KMS-11 (cell line): ENCODE measurements around the gene REPS2.

Source experiments
- H2AFZ ChIP-seq: fragments of 200-600 bp; sonication (generic); 2 replicates; pipeline ENCODE4 v1.6.1; 2016; ENCODE audit warnings: antibody characterized with exemption, mixed run types, low read depth
- H3K27ac ChIP-seq: fragments of 200-600 bp; sonication (generic); 2 replicates; pipeline ENCODE4 v1.6.1; 2016; ENCODE audit warnings: mild to moderate bottlenecking, mixed run types
- H3K27me3 ChIP-seq: fragments of 200-600 bp; sonication (generic); 2 replicates; pipeline ENCODE4 v1.6.1; 2017; ENCODE audit warnings: mild to moderate bottlenecking, low read depth, mixed run types, moderate library complexity; ENCODE audit not compliant: insufficient read depth
- H3K36me3 ChIP-seq: fragments of 200-600 bp; sonication (generic); 2 replicates; pipeline ENCODE4 v1.6.1; 2017; ENCODE audit warnings: mild to moderate bottlenecking, mixed run types; ENCODE audit not compliant: insufficient read depth
- H3K4me1 ChIP-seq: fragments of 200-600 bp; sonication (generic); 2 replicates; pipeline ENCODE4 v1.6.1; 2016; ENCODE audit warnings: mild to moderate bottlenecking, low read depth, mixed run types; ENCODE audit not compliant: poor library complexity, severe bottlenecking
- H3K4me2 ChIP-seq: fragments of 200-600 bp; sonication (generic); 2 replicates; pipeline ENCODE4 v1.7.0; 2016; ENCODE audit warnings: mild to moderate bottlenecking, mixed run types
- H3K4me3 ChIP-seq: fragments of 200-600 bp; sonication (generic); IDR thresholded peaks from 2 replicates; pipeline ENCODE4 v1.6.1; 2017; ENCODE audit warnings: low read depth, low read length, mixed read lengths; ENCODE audit not compliant: insufficient read depth
- H3K79me2 ChIP-seq: fragments of 200-600 bp; sonication (generic); 2 replicates; pipeline ENCODE4 v1.6.1; 2016; ENCODE audit warnings: low read depth, mixed run types; ENCODE audit not compliant: insufficient read depth
- H3K9ac ChIP-seq: fragments of 200-600 bp; sonication (generic); 2 replicates; pipeline ENCODE4 v1.6.1; 2016; ENCODE audit warnings: mild to moderate bottlenecking, mixed run types
- H4K20me1 ChIP-seq: fragments of 200-600 bp; sonication (generic); 2 replicates; pipeline ENCODE4 v1.6.1; 2016; ENCODE audit warnings: mild to moderate bottlenecking, mixed run types; ENCODE audit not compliant: insufficient read depth
- TF ChIP-seq, protein P1 (sequence below): fragments of 200-600 bp; sonication (generic); conservative IDR thresholded peaks from 2 replicates; pipeline ENCODE4 v1.6.1; 2017; ENCODE audit warnings: low read depth, mild to moderate bottlenecking, antibody characterized with exemption, low read length, moderate library complexity, mixed read lengths

Gene REPS2

DNA sequence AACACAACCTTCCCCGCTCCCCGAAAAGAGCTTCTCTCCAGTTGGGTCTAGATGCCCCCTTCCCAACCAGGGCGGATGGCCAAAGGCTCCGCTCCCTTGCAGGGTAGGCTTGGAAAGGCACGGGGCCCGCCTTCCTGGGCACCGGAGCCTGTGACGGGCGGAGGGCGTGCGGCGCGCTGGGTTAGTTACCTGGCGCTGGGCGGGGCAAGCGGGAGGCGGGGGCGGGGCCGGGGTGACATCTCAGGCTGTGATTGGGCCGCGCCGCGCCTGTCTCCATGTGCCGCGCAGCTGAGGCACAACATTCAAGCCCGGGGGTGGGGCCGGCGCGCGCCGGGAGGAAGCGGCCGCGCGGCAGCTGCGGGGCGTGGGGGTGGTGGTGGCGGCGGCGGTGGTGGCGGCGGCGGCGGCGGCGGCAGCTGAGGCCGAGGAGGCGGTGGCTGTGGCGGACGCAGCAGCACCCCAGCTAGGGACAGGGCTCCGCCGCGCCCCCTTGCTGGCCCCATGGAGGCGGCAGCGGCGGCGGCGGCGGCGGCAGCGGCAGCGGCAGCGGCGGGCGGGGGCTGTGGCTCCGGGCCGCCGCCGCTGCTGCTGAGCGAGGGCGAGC is at the start of gene REPS2:
Gene REPS2 (plus strand): TSS at position 298 of the 604 bp plus-strand sequence. CDS start 204 bp downstream, at position 502.
- Histone ChIP-seq H3K27me3 (no peaks in the 10 kb centered on the region), H3K79me2 (no peaks in the 10 kb centered on the region), H3K36me3 (no peaks in the 10 kb centered on the region), H3K4me3 (no peak within 1 kb of the TSS), H3K4me2 (peak within 1 kb of the TSS; percentile 68), H4K20me1 (no peaks in the 10 kb centered on the region), H2AFZ (peak within 1 kb of the TSS; percentile 78), H3K4me1 (peaks cover 15% of the 10 kb centered on the region), H3K27ac (no peak within 1 kb of the TSS), H3K9ac (no peak within 1 kb of the TSS; the same call in 1 of the 2 replicates)
- TF ChIP-seq, protein P1, sequence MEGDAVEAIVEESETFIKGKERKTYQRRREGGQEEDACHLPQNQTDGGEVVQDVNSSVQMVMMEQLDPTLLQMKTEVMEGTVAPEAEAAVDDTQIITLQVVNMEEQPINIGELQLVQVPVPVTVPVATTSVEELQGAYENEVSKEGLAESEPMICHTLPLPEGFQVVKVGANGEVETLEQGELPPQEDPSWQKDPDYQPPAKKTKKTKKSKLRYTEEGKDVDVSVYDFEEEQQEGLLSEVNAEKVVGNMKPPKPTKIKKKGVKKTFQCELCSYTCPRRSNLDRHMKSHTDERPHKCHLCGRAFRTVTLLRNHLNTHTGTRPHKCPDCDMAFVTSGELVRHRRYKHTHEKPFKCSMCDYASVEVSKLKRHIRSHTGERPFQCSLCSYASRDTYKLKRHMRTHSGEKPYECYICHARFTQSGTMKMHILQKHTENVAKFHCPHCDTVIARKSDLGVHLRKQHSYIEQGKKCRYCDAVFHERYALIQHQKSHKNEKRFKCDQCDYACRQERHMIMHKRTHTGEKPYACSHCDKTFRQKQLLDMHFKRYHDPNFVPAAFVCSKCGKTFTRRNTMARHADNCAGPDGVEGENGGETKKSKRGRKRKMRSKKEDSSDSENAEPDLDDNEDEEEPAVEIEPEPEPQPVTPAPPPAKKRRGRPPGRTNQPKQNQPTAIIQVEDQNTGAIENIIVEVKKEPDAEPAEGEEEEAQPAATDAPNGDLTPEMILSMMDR: no peak

DNA sequence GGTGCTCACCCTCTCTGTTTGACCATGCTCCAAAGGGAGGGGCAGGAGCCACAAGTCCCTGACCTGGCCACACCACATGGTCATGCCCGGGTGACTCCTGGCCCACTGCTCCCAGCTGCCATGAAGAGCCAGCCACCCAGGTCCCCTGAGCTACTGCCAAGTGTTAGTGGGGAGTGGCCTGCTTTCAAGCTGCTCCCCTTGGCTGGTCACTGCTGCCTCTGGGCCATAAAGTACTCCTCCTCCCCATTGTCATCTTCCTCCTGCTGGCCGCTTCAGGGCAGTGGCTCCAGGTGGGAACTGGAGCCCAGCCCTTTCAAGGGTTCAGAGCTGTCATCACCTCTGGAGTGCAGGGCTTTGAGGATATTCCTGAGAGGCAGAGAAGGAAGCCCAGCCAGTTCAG is 49.0 kb upstream of the REPS2 start:
- Histone ChIP-seq H3K79me2 (no peaks in the 10 kb centered on the region), H3K4me2 (no peak overlapping the region), H3K4me3 (no peak overlapping the region), H3K4me1 (peaks cover 21% of the 10 kb centered on the region), H3K27ac (no peak overlapping the region), H2AFZ (no peak overlapping the region), H3K36me3 (no peaks in the 10 kb centered on the region), H3K9ac (no peak overlapping the region), H4K20me1 (no peaks in the 10 kb centered on the region), H3K27me3 (no peaks in the 10 kb centered on the region)
- TF ChIP-seq, protein P1: no peak

DNA sequence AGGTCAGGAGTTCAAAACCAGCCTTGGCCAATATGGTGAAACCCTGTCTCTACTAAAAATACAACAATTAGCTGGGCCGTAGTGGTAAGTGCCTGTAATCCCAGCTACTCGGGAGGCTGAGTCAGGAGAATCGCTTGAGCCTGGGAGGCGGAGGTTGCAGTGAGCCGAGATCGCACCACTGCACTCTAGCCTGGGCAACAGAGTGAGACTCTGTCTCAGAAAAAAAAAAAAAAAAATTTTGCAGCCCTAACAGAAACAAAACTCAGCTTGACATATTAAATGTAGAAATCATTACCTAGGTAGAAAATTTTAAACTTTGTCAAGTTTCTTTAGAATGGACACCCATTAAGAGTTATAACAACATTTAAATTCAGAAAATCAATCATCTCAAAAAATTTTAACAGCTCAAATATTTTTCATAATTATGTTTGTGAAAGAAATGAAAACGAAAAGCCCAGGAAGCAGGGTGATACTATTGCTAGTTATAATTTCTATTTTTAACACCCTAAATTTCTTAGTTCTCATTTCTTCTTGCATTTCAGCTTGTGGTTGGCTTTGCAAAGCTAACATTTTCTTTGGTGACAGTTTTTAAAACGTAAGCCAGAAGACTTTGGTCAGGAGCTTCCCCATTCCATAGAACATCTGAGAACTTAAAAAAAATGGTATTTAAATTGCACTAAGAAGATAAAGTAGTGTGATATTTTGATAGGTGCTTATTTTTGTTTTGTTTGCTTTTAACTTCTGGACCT is 43.0 kb upstream of the REPS2 start:
- Histone ChIP-seq H3K9ac (peak overlapping the region; percentile 10; the same call in 1 of the 2 replicates), H3K4me2 (peak overlapping the region; percentile 83), H2AFZ (peak overlapping the region; percentile 34; the same call in 1 of the 2 replicates), H3K79me2 (no peaks in the 10 kb centered on the region), H3K4me1 (peaks cover 50% of the 10 kb centered on the region), H3K36me3 (no peaks in the 10 kb centered on the region), H4K20me1 (no peaks in the 10 kb centered on the region), H3K4me3 (no peak overlapping the region), H3K27ac (peak overlapping the region; percentile 64), H3K27me3 (no peaks in the 10 kb centered on the region)
- TF ChIP-seq, protein P1: no peak

DNA sequence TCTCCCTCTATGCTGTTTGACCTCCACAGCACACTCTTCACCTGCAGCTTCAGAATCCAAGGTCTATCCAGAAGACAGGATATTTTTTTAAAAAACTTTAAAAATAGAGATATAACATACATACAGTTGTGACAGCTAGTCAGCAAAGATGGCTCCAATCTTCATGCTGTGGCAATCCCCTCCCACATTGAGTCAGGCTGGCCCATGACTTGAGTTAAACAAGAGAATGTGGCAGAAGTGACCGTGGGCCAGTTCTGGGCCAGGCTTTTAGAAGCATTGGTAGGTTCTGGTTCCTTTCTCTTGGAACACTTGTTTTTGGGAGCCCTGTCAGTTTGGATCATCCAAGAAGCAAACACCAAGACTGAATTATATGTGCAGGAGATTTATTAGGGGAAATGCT is 36.1 kb upstream of the REPS2 start:
- TF ChIP-seq, protein P1: no peak
- H2AFZ ChIP-seq: no peak overlapping the region
- H3K9ac ChIP-seq: no peak overlapping the region
- no peaks in the 10 kb centered on the region for H4K20me1 ChIP-seq
- H3K4me2 ChIP-seq: no peak overlapping the region
- H3K36me3 ChIP-seq: no peaks in the 10 kb centered on the region
- H3K27ac ChIP-seq: no peak overlapping the region
- peaks cover 14% of the 10 kb centered on the region for H3K4me1 ChIP-seq
- H3K27me3 ChIP-seq: no peaks in the 10 kb centered on the region
- no peaks in the 10 kb centered on the region for H3K79me2 ChIP-seq
- H3K4me3 ChIP-seq: no peak overlapping the region
